Peyer's patch (tissue), 4 donors: ENCODE measurements around the gene SAA2. TPM values are rescaled to one million over a fixed set of nuclear protein-coding genes. Genes with fewer than 3 reads are reported as not detected.

Experiments used
- DNase-seq, 3 donors: peaks; one replicate each; pipeline ENCODE4 v3.0.0-alpha.2; 2017 to 2019
- H3K27ac ChIP-seq, 4 donors: fragments of 200-600 bp; sonication (generic); one replicate each; pipeline ENCODE4 v1.5.1; 2016 to 2019
- H3K27me3 ChIP-seq, 2 donors: fragments of 200-600 bp; sonication (generic); one replicate each; pipeline ENCODE4 v1.5.1; 2019
- H3K36me3 ChIP-seq, 3 donors: fragments of 200-600 bp; sonication (generic); one replicate each; pipeline ENCODE4 v1.5.1; 2016 to 2019
- H3K4me1 ChIP-seq, 4 donors: fragments of 200-600 bp; sonication (generic); one replicate each; pipeline ENCODE4 v1.5.1; 2016 to 2019
- H3K4me3 ChIP-seq, 4 donors: fragments of 200-600 bp; sonication (generic); 1 replicate in 3 of 4; 2 replicates in 1 of 4; pipeline ENCODE4 v1.5.1; 2016 to 2019; ENCODE audit warnings: mild to moderate bottlenecking in 1 of 4
- H3K9me3 ChIP-seq, 4 donors: fragments of 200-600 bp; sonication (generic); one replicate each; pipeline ENCODE4 v1.5.1; 2016 to 2019; ENCODE audit warnings: mild to moderate bottlenecking in 1 of 4
- CTCF ChIP-seq, 6 experiments: fragments of 450-650 bp in 4 of 6; fragments of 200-600 bp in 2 of 6; sonication (generic) in 1 of 6; IDR thresholded peaks; one replicate each; pipeline ENCODE4 v1.5.1; 2017 to 2019; ENCODE audit warnings: antibody characterized with exemption in 6 of 6, mild to moderate bottlenecking in 3 of 6, moderate library complexity in 1 of 6
- POLR2A ChIP-seq, 2 donors: fragments of 450-650 bp; IDR thresholded peaks; one replicate each; pipeline ENCODE4 v1.5.1; 2017; ENCODE audit warnings: antibody characterized with exemption in 2 of 2, mild to moderate bottlenecking in 2 of 2, moderate library complexity in 2 of 2
- total RNA-seq, 4 donors: library from RNA; depleted of rRNA; stranded (reverse); fragments of >200 nt; gene quantifications; one replicate each; pipeline ENCODE4 v1.1.0, GENCODE V29; 2016

Gene SAA2
- total RNA-seq, 4 donors from 2014 or later, result 3.9 TPM; not detected in 3

GRCh38 chr11:18243783-18244362 lies 4.6 kb downstream of the SAA2 start:
- peak in 2 of 3 donors; percentile 47 to 89 for DNase-seq
- no peaks in the 10 kb centered on the region for H3K36me3 ChIP-seq
- H3K27me3 ChIP-seq, result no peaks in the 10 kb centered on the region
- no peak overlapping the region for H3K4me3 ChIP-seq
- H3K27ac ChIP-seq, result no peak overlapping the region
- H3K9me3 ChIP-seq, result no peaks in the 10 kb centered on the region
- H3K4me1 ChIP-seq, result no peaks in the 10 kb centered on the region
- TF ChIP-seq CTCF (IDR thresholded peaks at IDR 0.05) (peak; percentile 25 to 90 (median 77)), POLR2A (IDR thresholded peaks at IDR 0.05) (no peak)

GRCh38 chr11:18239655-18240054 lies 8.8 kb downstream of the SAA2 start:
- TF ChIP-seq POLR2A (IDR thresholded peaks at IDR 0.05), result no peak
- TF ChIP-seq CTCF (IDR thresholded peaks at IDR 0.05), result no peak
- Histone ChIP-seq H3K27ac (no peak overlapping the region), H3K4me3 (no peak overlapping the region), H3K9me3 (no peaks in the 10 kb centered on the region), H3K27me3 (no peaks in the 10 kb centered on the region), H3K36me3 (no peaks in the 10 kb centered on the region), H3K4me1 (no peaks in the 10 kb centered on the region)
- no peak for DNase-seq

- H3K27ac ChIP-seq, result no peak within 1 kb of the TSS
- H3K4me1 ChIP-seq, result no peaks in the 10 kb centered on the region
- no peaks in the 10 kb centered on the region for H3K27me3 ChIP-seq
- H3K4me3 ChIP-seq, result peak within 1 kb of the TSS in 1 of 4 donors; percentile 21
- no peaks in the 10 kb centered on the region for H3K9me3 ChIP-seq
- no peak for DNase-seq
- no peaks in the 10 kb centered on the region for H3K36me3 ChIP-seq
- TF ChIP-seq CTCF (IDR thresholded peaks at IDR 0.05) (no peak), POLR2A (IDR thresholded peaks at IDR 0.05) (no peak)
These were observed 11.7 kb downstream of the SAA2 start, which contains the start of gene SAA4 for GRCh38 chr11:18236664-18237356. SAA4 (minus strand) TSS chr11:18236802; CDS start chr11:18235926, 876 bp downstream.

- H3K9me3 ChIP-seq, result no peaks in the 10 kb centered on the region
- DNase-seq, result no peak
- H3K27me3 ChIP-seq, result no peaks in the 10 kb centered on the region
- peak overlapping the region in 1 of 4 donors; percentile 21 for H3K4me3 ChIP-seq
- TF ChIP-seq POLR2A (IDR thresholded peaks at IDR 0.05) (no peak), CTCF (IDR thresholded peaks at IDR 0.05) (no peak)
- no peaks in the 10 kb centered on the region for H3K36me3 ChIP-seq
- no peaks in the 10 kb centered on the region for H3K4me1 ChIP-seq
- no peak overlapping the region for H3K27ac ChIP-seq
These were observed 12.8 kb downstream of the SAA2 start for GRCh38 chr11:18235394-18236334.

GRCh38 chr11:18233912-18234311 lies 14.6 kb downstream of the SAA2 start:
- Histone ChIP-seq H3K4me1 (peaks cover 0 to 4% (median 0%) of the 10 kb centered on the region in 4 donors), H3K27me3 (no peaks in the 10 kb centered on the region)

More at GRCh38 chr11:18233912-18234311, 14.6 kb downstream of the SAA2 start:
- Histone ChIP-seq H3K9me3 (no peaks in the 10 kb centered on the region), H3K27ac (no peak overlapping the region), H3K36me3 (no peaks in the 10 kb centered on the region), H3K4me3 (no peak overlapping the region)
- TF ChIP-seq CTCF (IDR thresholded peaks at IDR 0.05), result no peak
- no peak for TF ChIP-seq POLR2A (IDR thresholded peaks at IDR 0.05)
- no peak for DNase-seq
